ENCODE results near the gene FFAR3. TPM values are rescaled to one million over a fixed set of nuclear protein-coding genes. Genes with fewer than 3 reads are reported as not detected.
A peak's percentile ranks its signal among the peaks of the same experiment; 100 is the strongest.
"Not testable (repeated sequence)": the region's sequence is repeated elsewhere in the genome, so short reads cannot be mapped to it uniquely, and the experiment has no call there.

Gene FFAR3
- total and polyA plus RNA-seq, 7 experiments from 2014 or later: 0.31 to 0.91 (median 0.72) TPM; not detected in 4

DNA sequence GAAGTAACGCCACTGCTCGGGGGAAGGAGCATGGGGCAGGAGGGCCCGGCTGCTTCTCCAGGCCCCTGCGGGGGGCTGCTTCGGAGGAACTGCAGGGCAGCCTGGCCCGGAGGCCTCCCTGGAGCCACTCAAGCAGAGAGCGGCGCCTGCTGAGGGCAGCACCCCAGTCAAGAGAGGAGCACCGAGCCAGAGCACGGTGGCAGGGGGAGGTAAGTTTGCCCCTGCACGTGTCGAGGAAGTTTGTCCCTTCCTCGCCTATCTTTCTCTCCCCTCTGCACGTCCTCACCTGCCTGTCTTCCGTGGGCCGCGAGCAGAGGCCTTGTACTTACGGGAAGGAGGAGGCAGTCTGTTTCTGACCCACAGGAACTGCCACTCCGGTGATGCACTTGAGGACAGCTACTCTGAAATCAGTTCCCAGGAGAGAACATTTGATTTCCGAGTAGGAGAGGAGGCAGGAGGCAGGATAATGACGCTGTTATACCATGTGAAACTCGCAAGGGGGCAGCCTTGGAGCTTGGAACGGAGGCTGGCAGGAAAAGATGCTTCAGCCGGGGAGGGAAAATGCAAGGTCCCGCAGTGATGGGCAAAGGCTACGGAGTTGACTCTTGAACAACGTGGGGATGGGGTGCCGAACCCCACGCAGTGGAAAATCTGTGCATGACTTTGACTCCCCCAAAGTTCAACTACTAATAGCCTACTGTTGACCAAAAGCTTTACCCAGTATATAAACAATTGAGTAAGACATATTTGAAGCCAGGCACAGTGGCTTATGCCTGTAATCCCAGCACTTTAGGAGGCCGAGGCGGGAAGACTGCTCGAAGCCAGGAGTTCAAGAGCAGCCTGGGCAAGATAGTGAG is 5.6 kb upstream of the FFAR3 start:
- intact Hi-C loops (cut with micrococcal nuclease): loop anchor here (1.0 to 2.0 kb wide), 4 partner anchors 116 to 364 kb away; no protein-coding TSS in a partner anchor
- Histone ChIP-seq H3K36me3 (ENCODE audit: control insufficient read depth in 2 of 3, insufficient read depth in 3 of 3, low read length in 3 of 3) (no peaks in the 10 kb centered on the region), H3K27ac (ENCODE audit: low read depth, low read length) (no peak overlapping the region), H3K4me1 (ENCODE audit: control insufficient read depth in 2 of 2, insufficient read depth in 2 of 2, low read length in 2 of 2) (peaks cover 3 to 8% of the 10 kb centered on the region in 2 donors), H3K9me3 (ENCODE audit: control insufficient read depth in 2 of 3, low read length in 3 of 3) (no peaks in the 10 kb centered on the region), H3K27me3 (ENCODE audit: control insufficient read depth in 2 of 2, insufficient read depth in 2 of 2, low read length in 2 of 2) (no peaks in the 10 kb centered on the region), H3K4me3 (ENCODE audit: low read length) (no peak overlapping the region)
- Mint-ChIP-seq H3K27ac (peak overlapping the region in 1 of 9 donors; percentile 54), H3K9me3 (no peaks in the 10 kb centered on the region), H3K27me3 (no peaks in the 10 kb centered on the region), H3K36me3 (no peaks in the 10 kb centered on the region), H3K4me3 (peak overlapping the region in 2 of 10 donors; percentile 16 to 21), H3K4me1 (peaks cover 9 to 22% (median 12%) of the 10 kb centered on the region in 7 donors)
- ATAC-seq: peak; percentile 85
- CTCF ChIA-PET: interaction anchor here (0.6 to 3.6 kb wide), 17 partner anchors 9 to 211 kb away, joined by 3 to 37 read pairs (median 4); no protein-coding TSS in a partner anchor
- peak in 8 of 9 donors; percentile 50 to 73 (median 66) for DNase-seq
- POLR2A ChIA-PET: interaction anchor here (1.4 kb wide), 1 partner anchor 110 kb away, joined by 5 read pairs; no protein-coding TSS in a partner anchor

DNA sequence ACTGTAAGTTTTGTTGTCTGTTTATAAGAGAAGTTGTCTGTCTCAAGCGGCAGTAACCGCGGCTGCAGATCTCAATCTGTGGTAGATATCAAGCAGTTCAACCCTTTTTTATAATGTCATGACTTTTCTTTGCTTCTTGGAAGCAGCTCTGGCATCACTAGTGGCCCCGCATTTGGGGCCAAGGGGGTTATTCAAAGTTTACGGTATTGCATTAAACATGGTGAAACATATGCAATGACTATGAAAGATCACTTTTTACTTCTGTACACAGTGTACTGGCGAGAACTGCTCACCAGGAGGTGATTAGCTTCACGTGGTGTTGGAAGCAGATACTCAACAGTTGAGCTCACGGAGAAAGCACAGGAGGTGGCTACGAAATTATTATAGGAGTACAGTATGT is 4.6 kb upstream of the FFAR3 start:
- Mint-ChIP-seq H3K27me3 (peaks cover 0 to 5% (median 0%) of the 10 kb centered on the region in 5 donors), H3K27ac (no peak overlapping the region), H3K36me3 (no peaks in the 10 kb centered on the region), H3K4me1 (peaks cover 12 to 21% (median 14%) of the 10 kb centered on the region in 7 donors), H3K9me3 (no peaks in the 10 kb centered on the region), H3K4me3 (no peak overlapping the region)
- Histone ChIP-seq H3K36me3 (ENCODE audit: control insufficient read depth in 2 of 3, insufficient read depth in 3 of 3, low read length in 3 of 3) (no peaks in the 10 kb centered on the region), H3K9me3 (ENCODE audit: control insufficient read depth in 2 of 3, low read length in 3 of 3) (no peaks in the 10 kb centered on the region), H3K4me1 (ENCODE audit: control insufficient read depth in 2 of 2, insufficient read depth in 2 of 2, low read length in 2 of 2) (peaks cover 0 to 5% of the 10 kb centered on the region in 2 donors), H3K4me3 (ENCODE audit: low read length) (no peak overlapping the region), H3K27ac (ENCODE audit: low read depth, low read length) (no peak overlapping the region), H3K27me3 (ENCODE audit: control insufficient read depth in 2 of 2, insufficient read depth in 2 of 2, low read length in 2 of 2) (no peaks in the 10 kb centered on the region)
- no peak for DNase-seq
- ATAC-seq: peak; percentile 56
- intact Hi-C loops (cut with micrococcal nuclease): loop anchor here in 1 of 2 donors (2.0 kb wide), 1 partner anchor 363 kb away; no protein-coding TSS in a partner anchor
- ChIA-PET CTCF (interaction anchor here (0.9 to 3.6 kb wide), 13 partner anchors 28 to 212 kb away, joined by 3 to 37 read pairs (median 4); no protein-coding TSS in a partner anchor), POLR2A (interaction anchor here (1.4 kb wide), 1 partner anchor 109 kb away, joined by 5 read pairs; no protein-coding TSS in a partner anchor)

DNA sequence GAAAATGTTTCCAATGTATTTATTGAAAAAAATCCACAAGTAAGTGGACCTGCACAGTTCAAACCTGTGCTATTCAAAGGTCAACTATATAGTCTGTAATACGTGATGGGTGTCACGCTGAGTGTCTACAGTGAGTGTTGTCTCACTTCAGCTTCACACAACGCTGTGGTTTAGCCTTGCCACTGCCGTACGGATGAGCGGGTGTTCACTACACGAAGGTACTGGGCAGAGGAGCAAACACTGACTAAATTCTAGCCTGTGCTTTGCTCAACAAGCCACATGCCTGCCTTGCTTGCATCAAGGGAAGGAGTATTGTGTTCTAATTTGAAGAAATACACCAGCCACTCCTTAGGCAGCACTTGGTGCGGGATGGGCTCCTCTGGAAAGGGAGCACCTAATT is 3.4 kb upstream of the FFAR3 start:
- H3K9me3 Mint-ChIP-seq: no peaks in the 10 kb centered on the region
- peaks cover 0 to 5% of the 10 kb centered on the region in 2 donors for H3K4me1 ChIP-seq (ENCODE audit: control insufficient read depth in 2 of 2, insufficient read depth in 2 of 2, low read length in 2 of 2)
- no peaks in the 10 kb centered on the region for H3K36me3 Mint-ChIP-seq
- H3K27me3 Mint-ChIP-seq: peaks cover 0 to 5% (median 0%) of the 10 kb centered on the region in 5 donors
- H3K4me1 Mint-ChIP-seq: peaks cover 12 to 17% (median 13%) of the 10 kb centered on the region in 7 donors
- DNase-seq (no peak), ATAC-seq (no peak)
- H3K36me3 ChIP-seq (ENCODE audit: control insufficient read depth in 2 of 3, insufficient read depth in 3 of 3, low read length in 3 of 3): no peaks in the 10 kb centered on the region
- ChIA-PET POLR2A (interaction anchor here (0.6 to 1.0 kb wide), 2 partner anchors 109 to 111 kb away, joined by 3 read pairs; no protein-coding TSS in a partner anchor), CTCF (interaction anchor here (0.7 to 3.6 kb wide), 4 partner anchors 111 to 146 kb away, joined by 3 to 37 read pairs (median 6); no protein-coding TSS in a partner anchor)
- no peak overlapping the region for H3K27ac ChIP-seq (ENCODE audit: low read depth, low read length)
- H3K4me3 Mint-ChIP-seq: no peak overlapping the region
- no peaks in the 10 kb centered on the region for H3K9me3 ChIP-seq (ENCODE audit: control insufficient read depth in 2 of 3, low read length in 3 of 3)
- no peak overlapping the region for H3K4me3 ChIP-seq (ENCODE audit: low read length)
- no peaks in the 10 kb centered on the region for H3K27me3 ChIP-seq (ENCODE audit: control insufficient read depth in 2 of 2, insufficient read depth in 2 of 2, low read length in 2 of 2)
- intact Hi-C loops (cut with micrococcal nuclease): no loop called here
- H3K27ac Mint-ChIP-seq: no peak overlapping the region

DNA sequence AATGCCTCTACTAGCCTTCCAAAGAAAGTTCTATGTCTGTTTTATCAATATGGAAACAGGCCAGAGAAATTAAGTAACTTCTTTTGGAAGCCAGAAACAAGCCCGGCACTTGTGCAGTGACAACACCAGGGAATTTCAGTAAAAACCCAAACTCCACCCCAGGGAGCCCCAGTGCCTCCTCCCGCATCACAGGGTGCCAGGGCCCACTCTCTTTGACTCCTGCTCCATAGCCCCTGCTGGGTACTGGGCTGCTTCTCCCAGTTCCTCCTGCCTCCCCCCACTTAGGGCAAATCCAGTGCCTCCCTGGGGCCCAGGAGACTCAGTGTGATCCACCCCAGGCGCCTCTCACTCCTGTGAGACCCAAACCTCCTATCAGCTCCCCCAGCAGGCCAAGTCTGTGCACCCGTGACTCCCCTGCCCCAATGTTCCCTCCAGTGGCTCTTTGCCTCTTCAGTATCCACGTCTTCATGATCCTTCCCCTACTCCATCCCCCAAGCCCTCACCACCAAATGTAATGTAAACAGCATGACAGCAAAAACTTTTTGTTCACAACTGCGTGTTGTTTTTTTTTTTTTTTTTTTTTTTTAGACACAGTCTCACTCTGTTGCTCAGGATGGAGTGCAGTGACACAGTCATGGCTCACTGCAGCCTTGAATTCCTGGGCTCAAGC is 2.3 kb upstream of the FFAR3 start:
- ChIA-PET CTCF (interaction anchor here (0.6 to 1.8 kb wide), 4 partner anchors 79 to 139 kb away, joined by 4 to 8 read pairs (median 4); no protein-coding TSS in a partner anchor), POLR2A (interaction anchor here (0.7 to 1.0 kb wide), 2 partner anchors 108 to 198 kb away, joined by 3 to 5 read pairs; no protein-coding TSS in a partner anchor)
- peaks cover 0 to 5% of the 10 kb centered on the region in 2 donors for H3K4me1 ChIP-seq (ENCODE audit: control insufficient read depth in 2 of 2, insufficient read depth in 2 of 2, low read length in 2 of 2)
- no peaks in the 10 kb centered on the region for H3K36me3 ChIP-seq (ENCODE audit: control insufficient read depth in 2 of 3, insufficient read depth in 3 of 3, low read length in 3 of 3)
- no peaks in the 10 kb centered on the region for H3K27me3 ChIP-seq (ENCODE audit: control insufficient read depth in 2 of 2, insufficient read depth in 2 of 2, low read length in 2 of 2)
- no peaks in the 10 kb centered on the region for H3K9me3 ChIP-seq (ENCODE audit: control insufficient read depth in 2 of 3, low read length in 3 of 3)
- H3K27ac ChIP-seq (ENCODE audit: low read depth, low read length): no peak overlapping the region
- ATAC-seq (no peak), DNase-seq (no peak)
- Mint-ChIP-seq H3K9me3 (no peaks in the 10 kb centered on the region), H3K27me3 (peaks cover 0 to 5% (median 0%) of the 10 kb centered on the region in 5 donors), H3K27ac (peak overlapping the region in 2 of 9 donors; percentile 4 to 14), H3K4me1 (peaks cover 12 to 17% (median 13%) of the 10 kb centered on the region in 7 donors), H3K36me3 (no peaks in the 10 kb centered on the region), H3K4me3 (no peak overlapping the region)
- intact Hi-C loops (cut with micrococcal nuclease): no loop called here
- no peak overlapping the region for H3K4me3 ChIP-seq (ENCODE audit: low read length)

DNA sequence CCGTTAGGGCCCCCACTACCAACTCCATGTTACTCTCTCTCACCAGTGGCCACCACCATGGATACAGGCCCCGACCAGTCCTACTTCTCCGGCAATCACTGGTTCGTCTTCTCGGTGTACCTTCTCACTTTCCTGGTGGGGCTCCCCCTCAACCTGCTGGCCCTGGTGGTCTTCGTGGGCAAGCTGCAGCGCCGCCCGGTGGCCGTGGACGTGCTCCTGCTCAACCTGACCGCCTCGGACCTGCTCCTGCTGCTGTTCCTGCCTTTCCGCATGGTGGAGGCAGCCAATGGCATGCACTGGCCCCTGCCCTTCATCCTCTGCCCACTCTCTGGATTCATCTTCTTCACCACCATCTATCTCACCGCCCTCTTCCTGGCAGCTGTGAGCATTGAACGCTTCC is 574 bp downstream of the FFAR3 start:
- intact Hi-C loops (cut with micrococcal nuclease): loop anchor here in 1 of 2 donors (1.0 kb wide), 1 partner anchor 103 kb away; no protein-coding TSS in a partner anchor
- peaks cover 0 to 13% (median 5%) of the 10 kb centered on the region in 5 donors for H3K27me3 Mint-ChIP-seq
- H3K4me3 ChIP-seq (ENCODE audit: low read length); H3K4me1 ChIP-seq (ENCODE audit: control insufficient read depth in 2 of 2, insufficient read depth in 2 of 2, low read length in 2 of 2); H3K27ac Mint-ChIP-seq; H3K36me3 Mint-ChIP-seq; DNase-seq; POLR2A ChIA-PET; CTCF ChIA-PET; H3K4me3 Mint-ChIP-seq; H3K27me3 ChIP-seq (ENCODE audit: control insufficient read depth in 2 of 2, insufficient read depth in 2 of 2, low read length in 2 of 2); H3K27ac ChIP-seq (ENCODE audit: low read depth, low read length); H3K36me3 ChIP-seq (ENCODE audit: control insufficient read depth in 2 of 3, insufficient read depth in 3 of 3, low read length in 3 of 3); H3K9me3 Mint-ChIP-seq; ATAC-seq; H3K9me3 ChIP-seq (ENCODE audit: control insufficient read depth in 2 of 3, low read length in 3 of 3): not testable (repeated sequence)
- H3K4me1 Mint-ChIP-seq: peaks cover 7 to 12% (median 9%) of the 10 kb centered on the region in 7 donors

DNA sequence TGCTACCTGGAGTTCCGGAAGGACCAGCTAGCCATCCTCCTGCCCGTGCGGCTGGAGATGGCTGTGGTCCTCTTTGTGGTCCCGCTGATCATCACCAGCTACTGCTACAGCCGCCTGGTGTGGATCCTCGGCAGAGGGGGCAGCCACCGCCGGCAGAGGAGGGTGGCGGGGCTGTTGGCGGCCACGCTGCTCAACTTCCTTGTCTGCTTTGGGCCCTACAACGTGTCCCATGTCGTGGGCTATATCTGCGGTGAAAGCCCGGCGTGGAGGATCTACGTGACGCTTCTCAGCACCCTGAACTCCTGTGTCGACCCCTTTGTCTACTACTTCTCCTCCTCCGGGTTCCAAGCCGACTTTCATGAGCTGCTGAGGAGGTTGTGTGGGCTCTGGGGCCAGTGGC is 1.1 kb downstream of the FFAR3 start:
- POLR2A ChIA-PET; H3K27ac Mint-ChIP-seq; H3K36me3 Mint-ChIP-seq; H3K4me1 ChIP-seq (ENCODE audit: control insufficient read depth in 2 of 2, insufficient read depth in 2 of 2, low read length in 2 of 2); H3K36me3 ChIP-seq (ENCODE audit: control insufficient read depth in 2 of 3, insufficient read depth in 3 of 3, low read length in 3 of 3); H3K4me3 Mint-ChIP-seq; intact Hi-C loops (cut with micrococcal nuclease); H3K27ac ChIP-seq (ENCODE audit: low read depth, low read length); H3K9me3 ChIP-seq (ENCODE audit: control insufficient read depth in 2 of 3, low read length in 3 of 3); H3K4me3 ChIP-seq (ENCODE audit: low read length); ATAC-seq; H3K9me3 Mint-ChIP-seq; CTCF ChIA-PET; H3K27me3 ChIP-seq (ENCODE audit: control insufficient read depth in 2 of 2, insufficient read depth in 2 of 2, low read length in 2 of 2); DNase-seq: not testable (repeated sequence)
- H3K4me1 Mint-ChIP-seq: peaks cover 7 to 12% (median 9%) of the 10 kb centered on the region in 7 donors
- H3K27me3 Mint-ChIP-seq: peaks cover 0 to 14% (median 5%) of the 10 kb centered on the region in 5 donors
